Inferior parietal cortex (tissue), 1 donor: ENCODE data around the gene SYNPO2.

Source experiments
- DNase-seq: peaks from one replicate; pipeline ENCODE4 v3.0.0-alpha.2; 2016; ENCODE audit errors: extremely low spot score

Gene SYNPO2

DNA sequence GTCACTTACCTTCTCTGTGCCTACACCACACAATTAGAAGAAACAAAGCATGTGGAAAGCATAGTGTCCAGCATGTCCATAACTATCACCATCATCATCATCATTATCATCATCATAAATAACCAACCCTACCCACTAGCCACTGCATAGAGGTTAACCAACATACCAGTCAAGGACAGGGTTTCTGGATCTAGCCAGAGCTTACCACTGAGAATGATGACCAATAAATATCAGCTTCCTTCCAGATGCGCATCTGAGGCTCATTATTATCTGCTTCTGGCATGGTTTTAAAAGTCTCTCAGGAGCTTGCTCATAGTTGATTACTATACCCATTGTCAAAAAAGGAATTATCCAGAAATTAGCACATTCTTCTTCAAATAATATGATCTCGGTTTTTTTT is 221.5 kb downstream of the SYNPO2 start:
- DNase-seq = no peak
